CD14-positive monocyte (primary cell): ENCODE results near the gene FBXO4. TPM values are rescaled to one million over a fixed set of nuclear protein-coding genes. Genes with fewer than 3 reads are reported as not detected.

Experiments used
- DNase-seq, 3 donors: peaks; one replicate each; pipeline ENCODE4 v3.0.0-alpha.2; 2011 to 2022
- H2AFZ ChIP-seq: 2 replicates; pipeline ENCODE4 v1.6.0; 2012; ENCODE audit warnings: mild to moderate bottlenecking, low read depth, low read length, inconsistent platforms; ENCODE audit not compliant: insufficient read depth, poor library complexity, severe bottlenecking
- H3K27ac ChIP-seq, 2 donors: 1 replicate in 1 of 2; 2 replicates in 1 of 2; pipeline ENCODE4 v1.5.1; 2012 to 2013; ENCODE audit warnings: low read length in 2 of 2, control low read depth in 1 of 2, inconsistent platforms in 1 of 2, low read depth in 1 of 2, mild to moderate bottlenecking in 1 of 2
- H3K27me3 ChIP-seq, 2 donors: one replicate each; pipeline versions ENCODE4 v1.6.0 to v1.6.1; 2011 to 2013; ENCODE audit warnings: low read length in 2 of 2; ENCODE audit not compliant: control insufficient read depth in 2 of 2, insufficient read depth in 2 of 2
- H3K36me3 ChIP-seq, 2 donors: replicated peaks in 1 of 2; 1 replicate in 1 of 2; 2 replicates in 1 of 2; pipeline versions ENCODE4 v1.5.1 to v1.6.1; 2012 to 2013; ENCODE audit warnings: low read length in 2 of 2, control low read depth in 1 of 2, inconsistent platforms in 1 of 2, mild to moderate bottlenecking in 1 of 2; ENCODE audit not compliant: insufficient read depth in 2 of 2, control insufficient read depth in 1 of 2
- H3K4me1 ChIP-seq, 2 donors: 1 replicate in 1 of 2; 2 replicates in 1 of 2; pipeline versions ENCODE4 v1.5.1 to v1.6.1; 2012 to 2013; ENCODE audit warnings: low read length in 2 of 2, control low read depth in 1 of 2, inconsistent platforms in 1 of 2, mild to moderate bottlenecking in 1 of 2, moderate library complexity in 1 of 2; ENCODE audit not compliant: insufficient read depth in 2 of 2, control insufficient read depth in 1 of 2
- H3K4me2 ChIP-seq: replicated peaks from 2 replicates; pipeline ENCODE3; 2012; ENCODE audit warnings: low read length, moderate library complexity, mild to moderate bottlenecking; ENCODE audit not compliant: poor library complexity, severe bottlenecking; ENCODE audit errors: extremely low read depth
- H3K4me3 ChIP-seq, 3 experiments: fragments of 200-600 bp in 1 of 3; sonication (generic) in 1 of 3; replicated peaks in 1 of 3; 1 replicate in 2 of 3; 2 replicates in 1 of 3; pipeline ENCODE4 v1.5.1; 2011 to 2013; ENCODE audit warnings: low read length in 3 of 3, mild to moderate bottlenecking in 3 of 3, control low read depth in 2 of 3, low read depth in 2 of 3, inconsistent platforms in 1 of 3, moderate library complexity in 1 of 3
- H3K79me2 ChIP-seq: 2 replicates; pipeline ENCODE4 v1.6.0; 2012; ENCODE audit warnings: mild to moderate bottlenecking, control low read depth, inconsistent platforms, low read length, moderate library complexity; ENCODE audit not compliant: insufficient read depth
- H3K9ac ChIP-seq: 2 replicates; pipeline ENCODE4 v1.6.0; 2017; ENCODE audit warnings: low read length, mild to moderate bottlenecking; ENCODE audit not compliant: insufficient read depth, poor library complexity, severe bottlenecking
- H3K9me3 ChIP-seq, 2 donors: replicated peaks in 1 of 2; 1 replicate in 1 of 2; 2 replicates in 1 of 2; pipeline versions ENCODE4 v1.5.1 to v1.6.1; 2012 to 2013; ENCODE audit warnings: low read length in 2 of 2, control low read depth in 1 of 2; ENCODE audit not compliant: control insufficient read depth in 1 of 2, insufficient read depth in 1 of 2
- H4K20me1 ChIP-seq: 2 replicates; pipeline ENCODE4 v1.6.0; 2012; ENCODE audit warnings: mild to moderate bottlenecking, low read length, control low read depth, moderate library complexity; ENCODE audit not compliant: insufficient read depth
- H3K27ac Mint-ChIP-seq, 7 donors: one replicate each; pipeline ENCODE4 v1.8.0; 2020; ENCODE audit warnings: mild to moderate bottlenecking in 7 of 7, mixed read lengths in 7 of 7, moderate library complexity in 6 of 7, inconsistent platforms in 2 of 7
- H3K27me3 Mint-ChIP-seq, 3 donors: one replicate each; pipeline ENCODE4 v1.8.0; 2021 to 2022; ENCODE audit warnings: low read depth in 3 of 3, mild to moderate bottlenecking in 3 of 3, mixed read lengths in 3 of 3, moderate library complexity in 3 of 3, inconsistent platforms in 1 of 3
- H3K36me3 Mint-ChIP-seq, 2 donors: one replicate each; pipeline ENCODE4 v1.8.0; 2020; ENCODE audit warnings: mixed read lengths in 2 of 2, inconsistent platforms in 1 of 2, mild to moderate bottlenecking in 1 of 2
- H3K4me1 Mint-ChIP-seq: one replicate; pipeline ENCODE4 v1.8.0; 2020; ENCODE audit warnings: mild to moderate bottlenecking, mixed read lengths
- H3K4me3 Mint-ChIP-seq, 2 donors: one replicate each; pipeline ENCODE4 v1.8.0; 2020; ENCODE audit warnings: mild to moderate bottlenecking in 2 of 2, mixed read lengths in 2 of 2, moderate library complexity in 1 of 2
- H3K9me3 Mint-ChIP-seq, 7 donors: one replicate each; pipeline ENCODE4 v1.8.0; 2020 to 2022; ENCODE audit warnings: mixed read lengths in 7 of 7, mild to moderate bottlenecking in 6 of 7, moderate library complexity in 6 of 7, inconsistent platforms in 2 of 7
- CTCF ChIP-seq: fragments of 200-600 bp; IDR thresholded peaks from one replicate; pipeline ENCODE4 v1.8.0; 2022; ENCODE audit warnings: antibody characterized with exemption, mild to moderate bottlenecking
- WGBS: methylation state at CpG from one replicate; pipeline ENCODE4 v1.1.5; 2013; ENCODE audit warnings: missing lambda C conversion rate; ENCODE audit not compliant: insufficient coverage; 5-methylcytosine and 5-hydroxymethylcytosine counted together
- intact Hi-C, 2 donors: fragments of 100-400 bp; cut with micrococcal nuclease; formaldehyde crosslinking; loops; one replicate each; pipeline versions ENCODE4 v1.15.0 to v1.15.1; 2023
- polyA plus RNA-seq, 3 donors: library from polyadenylated mRNA; depleted of rRNA in 1 of 3; unstranded in 2 of 3; stranded (reverse) in 1 of 3; fragments of 300-500 nt in 2 of 3; fragments of >200 nt in 1 of 3; fragmentation: Illumina TruSeq in 2 of 3; gene quantifications; 1 replicate in 2 of 3; 2 replicates in 1 of 3; pipeline ENCODE4 v1.2.3, GENCODE V29; 2012 to 2021

Gene FBXO4
- polyA plus RNA-seq, 3 donors, result 3.7 to 10.4 (median 8.7) TPM

GRCh38 chr5:41921166-41921565 is 3.9 kb upstream of the FBXO4 start:
- Mint-ChIP-seq H3K27ac (peak overlapping the region in 2 of 7 donors; percentile 18 to 42), H3K36me3 (peaks cover 39 to 43% of the 10 kb centered on the region in 2 donors), H3K27me3 (no peaks in the 10 kb centered on the region), H3K4me3 (no peak overlapping the region), H3K9me3 (no peaks in the 10 kb centered on the region), H3K4me1 (peaks cover 18% of the 10 kb centered on the region)
- no peak for DNase-seq
- Histone ChIP-seq H3K27ac (no peak overlapping the region), H3K36me3 (peaks cover 45 to 59% of the 10 kb centered on the region in 2 donors), H3K9ac (no peak overlapping the region), H3K4me3 (no peak overlapping the region), H3K9me3 (no peaks in the 10 kb centered on the region), H2AFZ (no peak overlapping the region), H3K4me1 (peaks cover 15 to 18% of the 10 kb centered on the region in 2 donors), H4K20me1 (no peaks in the 10 kb centered on the region), H3K27me3 (no peaks in the 10 kb centered on the region), H3K4me2 (no peak overlapping the region), H3K79me2 (peaks cover 3% of the 10 kb centered on the region)
- no peak for TF ChIP-seq CTCF
- intact Hi-C loops, result loop anchor here in 1 of 2 donors (10.0 kb wide), 1 partner anchor 46 kb away; the partner anchor contains the start of gene OXCT1
- WGBS, result no CpG with 5 or more reads among the region's 1 CpG

- intact Hi-C loops, result loop anchor here in 1 of 2 donors (10.0 kb wide), 1 partner anchor 47 kb away; the partner anchor contains the start of gene OXCT1
- Histone ChIP-seq H3K36me3 (peaks cover 39 to 52% of the 10 kb centered on the region in 2 donors), H4K20me1 (no peaks in the 10 kb centered on the region), H3K4me1 (peaks cover 15 to 23% of the 10 kb centered on the region in 2 donors), H3K79me2 (peaks cover 3% of the 10 kb centered on the region), H2AFZ (no peak overlapping the region), H3K4me3 (no peak overlapping the region), H3K27ac (no peak overlapping the region), H3K9ac (no peak overlapping the region), H3K27me3 (no peaks in the 10 kb centered on the region), H3K9me3 (no peaks in the 10 kb centered on the region), H3K4me2 (no peak overlapping the region)
- Mint-ChIP-seq H3K4me3 (no peak overlapping the region), H3K4me1 (peaks cover 21% of the 10 kb centered on the region), H3K27me3 (no peaks in the 10 kb centered on the region), H3K9me3 (no peaks in the 10 kb centered on the region), H3K27ac (no peak overlapping the region), H3K36me3 (peaks cover 38 to 39% of the 10 kb centered on the region in 2 donors)
- no peak for TF ChIP-seq CTCF
- no CpG with 5 or more reads among the region's 1 CpG for WGBS
- no peak for DNase-seq
Measured at GRCh38 chr5:41921874-41922273, 3.2 kb upstream of the FBXO4 start.
